Prostate gland (tissue), 2 donors: ENCODE data around the gene BTNL2.

Experiments
- CTCF ChIP-seq, 4 experiments: fragments of 200-600 bp in 2 of 4; fragments of 450-650 bp in 2 of 4; sonication (generic) in 2 of 4; IDR thresholded peaks; 1 replicate in 3 of 4; 2 replicates in 1 of 4; pipeline ENCODE4 v1.5.1; 2016 to 2019; ENCODE audit warnings: antibody characterized with exemption in 4 of 4, mild to moderate bottlenecking in 2 of 4, moderate library complexity in 2 of 4
- POLR2A ChIP-seq: fragments of 450-650 bp; IDR thresholded peaks from one replicate; pipeline ENCODE4 v1.6.1; 2016; ENCODE audit warnings: antibody characterized with exemption, mild to moderate bottlenecking

- no peak for TF ChIP-seq CTCF (IDR thresholded peaks at IDR 0.05)
- no peak for TF ChIP-seq POLR2A
Observed at GRCh38 chr6:32370505-32370904, 36.5 kb downstream of the BTNL2 start.
